K562 (cell line): ENCODE results near the gene HOXC5. TPM values are rescaled to one million over a fixed set of nuclear protein-coding genes. Genes with fewer than 3 reads are reported as not detected.
A peak's percentile ranks its signal among the peaks of the same experiment; 100 is the strongest.

Experiments
- ATF3 ChIP-seq, 2 experiments: fragments of 450-650 bp in 1 of 2; sonication (generic) in 1 of 2; formaldehyde crosslinking in 1 of 2; IDR thresholded peaks in 1 of 2; conservative IDR thresholded peaks in 1 of 2; 2 replicates each; pipeline versions ENCODE4 v1.6.1 to v1.8.1; 2016 to 2023; ENCODE audit warnings: mild to moderate bottlenecking in 2 of 2, moderate library complexity in 2 of 2, inconsistent platforms in 1 of 2, missing genetic modification reagents in 1 of 2
- CREB3 ChIP-seq: fragments of 450-650 bp; conservative IDR thresholded peaks from 2 replicates; pipeline ENCODE4 v1.6.1; 2016; ENCODE audit warnings: missing genetic modification characterization, low read depth, mild to moderate bottlenecking, missing compliant biosample characterization, moderate library complexity
- CREB5 ChIP-seq: fragments of 250-450 bp; sonication (Bioruptor Pico); IDR thresholded peaks from 2 replicates; pipeline ENCODE4 v1.5.0; 2020; ENCODE audit warnings: mild to moderate bottlenecking
- FOSL1 ChIP-seq: fragments of 200-800 bp; sonication (Bioruptor generic); conservative IDR thresholded peaks from 2 replicates; pipeline ENCODE4 v1.6.1; 2016; ENCODE audit warnings: missing genetic modification characterization, missing compliant biosample characterization
- GMEB1 ChIP-seq: fragments of 250-450 bp; sonication (Bioruptor Pico); IDR thresholded peaks from 2 replicates; pipeline ENCODE4 v1.4.0; 2020; ENCODE audit warnings: mild to moderate bottlenecking
- HMGN3 ChIP-seq: IDR thresholded peaks from 2 replicates; pipeline ENCODE4 v1.6.1; 2011; ENCODE audit warnings: borderline replicate concordance, low read depth, mild to moderate bottlenecking, mixed read lengths, low read length; ENCODE audit not compliant: insufficient read length; ENCODE audit errors: extremely low read depth
- KLF13 ChIP-seq: fragments of 450-650 bp; IDR thresholded peaks from 2 replicates; pipeline ENCODE4 v1.6.1; 2016; ENCODE audit warnings: missing genetic modification characterization, low read depth, mild to moderate bottlenecking, missing compliant biosample characterization, moderate library complexity, borderline replicate concordance
- NCOA4 ChIP-seq: fragments of 450-650 bp; IDR thresholded peaks from 2 replicates; pipeline ENCODE4 v1.6.1; 2018; ENCODE audit warnings: mild to moderate bottlenecking; ENCODE audit not compliant: partially characterized antibody
- NELFE ChIP-seq: IDR thresholded peaks from 2 replicates; pipeline ENCODE4 v1.6.1; 2011; ENCODE audit warnings: mild to moderate bottlenecking; ENCODE audit not compliant: insufficient read depth, insufficient read length
- PTRF ChIP-seq: fragments of 450-650 bp; IDR thresholded peaks from 2 replicates; pipeline ENCODE4 v1.6.1; 2016; ENCODE audit warnings: mild to moderate bottlenecking, missing genetic modification characterization, missing compliant biosample characterization
- PURB ChIP-seq: sonication (generic); formaldehyde crosslinking; IDR thresholded peaks from 2 replicates; pipeline ENCODE4 v1.9.0; 2021; ENCODE audit warnings: low read depth, mild to moderate bottlenecking, missing genetic modification reagents
- RBBP5 ChIP-seq: fragments of 200-600 bp; sonication (generic); IDR thresholded peaks from 2 replicates; pipeline ENCODE4 v1.6.1; 2012; ENCODE audit warnings: borderline replicate concordance, mild to moderate bottlenecking, low read length, control low read depth, inconsistent platforms; ENCODE audit not compliant: insufficient read depth, poor library complexity, severe bottlenecking
- SMAD4 ChIP-seq: fragments of 250-450 bp; sonication (Bioruptor Pico); conservative IDR thresholded peaks from 2 replicates; pipeline ENCODE4 v1.8.0; 2021; ENCODE audit warnings: inconsistent platforms, mild to moderate bottlenecking, moderate library complexity
- SMC3 ChIP-seq: conservative IDR thresholded peaks from 2 replicates; pipeline ENCODE4 v1.6.1; 2011; ENCODE audit warnings: low read depth, low read length, improper control_type of control experiment; ENCODE audit not compliant: insufficient read depth
- SPI1 ChIP-seq: IDR thresholded peaks from 2 replicates; pipeline ENCODE4 v1.6.1; 2011; ENCODE audit warnings: low read depth, low read length, control low read depth, borderline replicate concordance
- SRSF7 ChIP-seq: fragments of 200-400 bp; formaldehyde crosslinking; optimal IDR thresholded peaks from 2 replicates; pipeline ENCODE3; 2017; ENCODE audit warnings: mild to moderate bottlenecking, low read depth, low read length
- TAF15 ChIP-seq: fragments of 200-400 bp; formaldehyde crosslinking; IDR thresholded peaks from 2 replicates; pipeline ENCODE4 v1.6.1; 2017; ENCODE audit warnings: mild to moderate bottlenecking, low read depth, low read length, moderate library complexity
- ZBED1 ChIP-seq: IDR thresholded peaks from 2 replicates; pipeline ENCODE4 v1.6.1; 2014
- ZBTB17 ChIP-seq: fragments of 450-650 bp; formaldehyde crosslinking; IDR thresholded peaks from 2 replicates; pipeline ENCODE4 v1.4.0; 2020; ENCODE audit warnings: mild to moderate bottlenecking
- ZNF444 ChIP-seq: fragments of 250-450 bp; sonication (Bioruptor Pico); IDR thresholded peaks from 2 replicates; pipeline ENCODE4 v1.4.0; 2020; ENCODE audit warnings: mild to moderate bottlenecking, moderate library complexity
- ZNF699 ChIP-seq: fragments of 250-450 bp; sonication (Bioruptor Pico); IDR thresholded peaks from 2 replicates; pipeline ENCODE4 v1.8.0; 2021; ENCODE audit warnings: mild to moderate bottlenecking, moderate library complexity; ENCODE audit not compliant: insufficient replicate concordance
- ZNF778 ChIP-seq: fragments of 450-650 bp; formaldehyde crosslinking; IDR thresholded peaks from 2 replicates; pipeline ENCODE4 v1.4.0; 2020; ENCODE audit warnings: mild to moderate bottlenecking, moderate library complexity
- polyA plus RNA-seq, 8 experiments: library from polyadenylated mRNA; depleted of rRNA in 4 of 8; stranded (reverse) in 5 of 8; unstranded in 3 of 8; fragments of >200 nt; fragmentation: Nextera tagmentation in 2 of 8; fragmentation: Illumina TruSeq in 1 of 8; extraction: Ambion mirVana in 2 of 8; extraction: Trizol in 1 of 8; gene quantifications; 2 replicates each; pipeline versions ENCODE4 v1.2.1 to v1.2.3, GENCODE V29; 2011 to 2014; ENCODE audit warnings: inconsistent platforms in 1 of 8, missing spikeins in 1 of 8
- total RNA-seq, 7 experiments: library from RNA; depleted of rRNA in 6 of 7; stranded (reverse); fragments of >200 nt in 6 of 7; fragmentation: Illumina TruSeq in 2 of 7; extraction: Trizol in 2 of 7; gene quantifications; 2 replicates each; pipeline versions ENCODE4 v1.2.1 to v1.2.3, GENCODE V29; 2011 to 2021; ENCODE audit warnings: low replicate concordance in 1 of 7

The HOXC5 gene
- total and polyA plus RNA-seq, 9 of the 15 experiments (the other 6 are each of a cell fraction or from before 2014, with no cell fraction given) = 0.10 to 0.44 (median 0.18) TPM; not detected in 4

- TF ChIP-seq ZNF778 (CRISPR knock-in tag) = no peak
- peak; percentile 81 for TF ChIP-seq ZNF444
- TF ChIP-seq PURB (CRISPR knock-in tag) = no peak
- TF ChIP-seq ZNF699 (CRISPR knock-in tag) = no peak
- TF ChIP-seq ATF3 (IDR thresholded peaks at IDR 0.05) = no peak
- TF ChIP-seq ATF3 (CRISPR knock-in tag; conservative IDR thresholded peaks at IDR 0.05) = no peak
- no peak for TF ChIP-seq NELFE
- TF ChIP-seq CREB3 (tag) = no peak
- no peak for TF ChIP-seq SMC3
- no peak for TF ChIP-seq HMGN3
- no peak for TF ChIP-seq TAF15
- TF ChIP-seq PTRF (tag) = no peak
- no peak for TF ChIP-seq ZBTB17 (CRISPR knock-in tag)
- TF ChIP-seq CREB5 (CRISPR knock-in tag) = no peak
- no peak for TF ChIP-seq ZBED1
- TF ChIP-seq FOSL1 (tag) = no peak
- TF ChIP-seq SRSF7 = no peak
- 0 out of 2 replicates have a peak, but pooled peaks have one; percentile 50 for TF ChIP-seq SMAD4 (CRISPR knock-in tag)
- no peak for TF ChIP-seq KLF13 (tag)
- TF ChIP-seq SPI1 = no peak
- TF ChIP-seq NCOA4 = no peak
- no peak for TF ChIP-seq RBBP5
- no peak for TF ChIP-seq GMEB1 (CRISPR knock-in tag)
Measured at GRCh38 chr12:53994264-53995001, 38.4 kb upstream of the HOXC5 start (continued).
